HepG2 (cell line): Measurements from ENCODE around the gene CCNQ. TPM values are rescaled to one million over a fixed set of nuclear protein-coding genes. Genes with fewer than 3 reads are reported as not detected.
A peak's percentile ranks its signal among the peaks of the same experiment; 100 is the strongest.

Experiments used
- ATAC-seq: fragments of 200-7000 bp; cut with Tn5 transposase; 3 replicates; pipeline ENCODE4 v1.9.1; 2020; ENCODE audit warnings: mild to moderate bottlenecking, moderate library complexity
- BruUV-seq: library from RNA; stranded (reverse); fragments of 400-500 nt; replicated peaks from 2 replicates; lab custom pipeline; 2021; lab: Mats Ljungman, UMichigan
- CTCF ChIA-PET: fragments of 300-600 bp; formaldehyde crosslinking; extraction: SDS; loops from one replicate; lab custom pipeline; 2021; ENCODE audit warnings: low total read pairs, inconsistent platforms, low intra/inter-chr PET ratio; lab: Yijun Ruan, JAX
- POLR2A ChIA-PET: fragments of 350-600 bp; sonication (Branson Sonifier 250); formaldehyde crosslinking; loops from one replicate; lab custom pipeline; 2020; ENCODE audit warnings: antibody characterized with exemption, inconsistent platforms; lab: Yijun Ruan, JAX
- DNase-seq: peaks from one replicate; pipeline ENCODE4 v3.0.0-alpha.2; 2015; ENCODE audit warnings: low spot score
- FAIRE-seq: peaks from 3 replicates; lab custom pipeline; 2011; peaks lifted over from hg19 to GRCh38; lab: Jason Lieb, UNC
- H2AFZ ChIP-seq: one replicate; pipeline ENCODE4 v1.6.1; 2011; ENCODE audit warnings: low read length, inconsistent platforms
- H3K27ac ChIP-seq: fragments of 300-600 bp; 3 replicates; pipeline ENCODE4 v1.8.0; 2011; ENCODE audit warnings: mixed run types, mild to moderate bottlenecking, mixed read lengths, low read length, inconsistent platforms; ENCODE audit not compliant: insufficient read depth; ENCODE audit errors: extremely low read length
- H3K27me3 ChIP-seq, 2 experiments: fragments of 200-600 bp in 1 of 2; 2 replicates in 1 of 2; 3 replicates in 1 of 2; pipeline versions ENCODE4 v1.6.0 to v1.8.0; 2011; ENCODE audit warnings: low read length in 2 of 2, mild to moderate bottlenecking in 2 of 2, moderate library complexity in 2 of 2, inconsistent platforms in 1 of 2; ENCODE audit not compliant: insufficient read depth in 2 of 2, control insufficient read depth in 1 of 2
- H3K36me3 ChIP-seq, 2 experiments: fragments of 200-600 bp in 1 of 2; replicated peaks in 1 of 2; 2 replicates in 1 of 2; 3 replicates in 1 of 2; pipeline versions ENCODE4 v1.5.1 to v1.8.0; 2011; ENCODE audit warnings: low read length in 2 of 2, inconsistent platforms in 1 of 2; ENCODE audit not compliant: insufficient read depth in 2 of 2, control insufficient read depth in 1 of 2
- H3K4me1 ChIP-seq: 2 replicates; pipeline ENCODE4 v1.5.1; 2012; ENCODE audit warnings: low read length, inconsistent platforms; ENCODE audit not compliant: insufficient read depth
- H3K4me2 ChIP-seq: 2 replicates; pipeline ENCODE4 v1.6.0; 2011; ENCODE audit warnings: low read depth, low read length, inconsistent platforms
- H3K4me3 ChIP-seq, 3 experiments: fragments of 200-600 bp in 1 of 3; sonication (generic), shearing (Covaris generic) in 1 of 3; replicated peaks in 1 of 3; 2 replicates each; pipeline ENCODE4 v1.5.1; 2011 to 2016; ENCODE audit warnings: low read length in 3 of 3, inconsistent platforms in 2 of 3, low read depth in 2 of 3, mild to moderate bottlenecking in 2 of 3, control low read depth in 1 of 3, mixed read lengths in 1 of 3; ENCODE audit not compliant: insufficient read depth in 1 of 3
- H3K79me2 ChIP-seq: one replicate; pipeline ENCODE4 v1.6.1; 2011; ENCODE audit warnings: low read length, inconsistent platforms; ENCODE audit not compliant: insufficient read depth
- H3K9ac ChIP-seq: 2 replicates; pipeline ENCODE4 v1.6.0; 2011; ENCODE audit warnings: mild to moderate bottlenecking, low read depth, low read length, inconsistent platforms; ENCODE audit not compliant: insufficient read depth
- H3K9me3 ChIP-seq: 2 replicates; pipeline ENCODE4 v1.5.1; 2012; ENCODE audit warnings: mild to moderate bottlenecking, low read length
- H4K20me1 ChIP-seq: 2 replicates; pipeline ENCODE4 v1.6.0; 2011; ENCODE audit warnings: inconsistent platforms, mild to moderate bottlenecking, low read length, moderate library complexity; ENCODE audit not compliant: insufficient read depth
- MAZ ChIP-seq, 2 experiments: sonication (generic) in 1 of 2; formaldehyde crosslinking in 1 of 2; IDR thresholded peaks; 2 replicates each; pipeline versions ENCODE4 v1.5.0 to v1.6.1; 2012 to 2020; ENCODE audit warnings: low read depth in 2 of 2, mild to moderate bottlenecking in 2 of 2, borderline replicate concordance in 1 of 2, improper control_type of control experiment in 1 of 2, low read length in 1 of 2, missing genetic modification reagents in 1 of 2, moderate library complexity in 1 of 2
- SKIL ChIP-seq: sonication (generic); formaldehyde crosslinking; IDR thresholded peaks from 2 replicates; pipeline ENCODE4 v1.8.0; 2022; ENCODE audit warnings: missing genetic modification reagents, mild to moderate bottlenecking, moderate library complexity, borderline replicate concordance
- ZNF143 ChIP-seq: sonication (generic); formaldehyde crosslinking; IDR thresholded peaks from 2 replicates; pipeline ENCODE4 v1.4.0; 2020; ENCODE audit warnings: missing genetic modification reagents
- ZNF407 ChIP-seq: sonication (generic); formaldehyde crosslinking; IDR thresholded peaks from one replicate; pipeline ENCODE4 v1.5.1; 2020; ENCODE audit warnings: mild to moderate bottlenecking, missing genetic modification reagents; ENCODE audit errors: not compliant biosample characterization
- ZNF710 ChIP-seq: sonication (generic); formaldehyde crosslinking; IDR thresholded peaks from 2 replicates; pipeline ENCODE4 v1.5.0; 2020; ENCODE audit warnings: mild to moderate bottlenecking, missing genetic modification reagents, borderline replicate concordance
- ZNF777 ChIP-seq: sonication (generic); formaldehyde crosslinking; IDR thresholded peaks from 2 replicates; pipeline ENCODE4 v1.4.0; 2020; ENCODE audit warnings: missing genetic modification reagents
- WGBS: methylation state at CpG from one replicate; pipeline ENCODE4 v1.1.6; 2017; ENCODE audit warnings: low lambda C conversion rate; 5-methylcytosine and 5-hydroxymethylcytosine counted together
- in situ Hi-C: cut with HindIII; loops from 2 replicates; pipeline ENCODE4 v1.10.0; 2017; ENCODE audit warnings: low pct_unique_long_range_greater_than_20kb; ENCODE audit not compliant: extremely low pct_ligation_motif_present
- intact Hi-C: fragments of 100-400 bp; cut with micrococcal nuclease; formaldehyde crosslinking; loops from one replicate; pipeline ENCODE4 v1.10.0; 2022; ENCODE audit not compliant: unreplicated experiment
- polyA plus RNA-seq, 8 experiments: library from polyadenylated mRNA; depleted of rRNA in 3 of 8; stranded (reverse) in 7 of 8; unstranded in 1 of 8; fragments of >200 nt; fragmentation: Illumina TruSeq in 4 of 8; extraction: Trizol in 4 of 8; gene quantifications; 2 replicates each; pipeline versions ENCODE4 v1.2.1 to v1.2.3, GENCODE V29; 2011 to 2016; ENCODE audit warnings: low read depth in 4 of 8, missing spikeins in 1 of 8, mixed read lengths in 1 of 8; ENCODE audit not compliant: insufficient read depth in 1 of 8
- total RNA-seq, 5 experiments: library from RNA; depleted of rRNA; stranded (reverse); fragments of >200 nt; fragmentation: Illumina TruSeq; extraction: Trizol; gene quantifications; 2 replicates each; pipeline ENCODE4 v1.2.3, GENCODE V29; 2016; ENCODE audit warnings: low read depth in 1 of 5

CCNQ gene
- total and polyA plus RNA-seq, 2 of the 13 experiments (the other 11 are each of a cell fraction or from before 2014, with no cell fraction given), result 15.0 to 25.5 TPM

GRCh38 chrX:153642051-153642654 is 43.2 kb upstream of the CCNQ start:
- Histone ChIP-seq H2AFZ (no peak overlapping the region), H3K4me3 (peak overlapping the region; percentile 65 to 87 (median 75); a peak in 5 of 6 replicates), H3K79me2 (peaks cover 37% of the 10 kb centered on the region), H3K9me3 (no peaks in the 10 kb centered on the region), H3K27ac (peak overlapping the region; percentile 72), H3K27me3 (no peaks in the 10 kb centered on the region), H3K4me1 (peaks cover 63% of the 10 kb centered on the region), H3K4me2 (peak overlapping the region; percentile 53), H4K20me1 (no peaks in the 10 kb centered on the region), H3K9ac (peak overlapping the region; percentile 68; the same call in 1 of the 2 replicates), H3K36me3 (no peaks in the 10 kb centered on the region)
- in situ Hi-C loops, result no loop called here
- intact Hi-C loops, result no loop called here
- FAIRE-seq, result no peak
- no TSS peak for BruUV-seq
- ChIA-PET CTCF (no interaction called here), POLR2A (interaction anchor here (0.8 to 15.1 kb wide), 3 partner anchors 9 to 31 kb away, joined by 5 to 596 read pairs (median 10); no protein-coding TSS in a partner anchor)
- 0% methylated on average over 1 of the region's 62 CpGs for WGBS
- DNase-seq, result no peak
- ATAC-seq, result peak; percentile 2; the same call in 2 of the 3 replicates
- TF ChIP-seq ZNF143 (CRISPR knock-in tag) (no peak), ZNF777 (CRISPR knock-in tag) (peak; percentile 49; the same call in 1 of the 2 replicates), SKIL (CRISPR knock-in tag) (peak; percentile 65), MAZ (IDR thresholded peaks at IDR 0.05; ENCODE audit: borderline replicate concordance, low read depth, low read length) (no peak), MAZ (CRISPR knock-in tag; IDR thresholded peaks at IDR 0.05; ENCODE audit: low read depth) (0 out of 2 replicates have a peak, but pooled peaks have one; percentile 10), ZNF407 (CRISPR knock-in tag) (no peak), ZNF710 (CRISPR knock-in tag) (no peak)
